SK-N-SH treated with all-trans-retinoic acid at 6 μM for 48 hours (cell line): ENCODE data around the gene PANX2.

Source experiments
- ATAC-seq: fragments of 200-7000 bp; cut with Tn5 transposase; 3 replicates; pipeline ENCODE4 v1.9.1; 2020; ENCODE audit warnings: mild to moderate bottlenecking, moderate library complexity
- ARNTL ChIP-seq: fragments of 450-650 bp; formaldehyde crosslinking; IDR thresholded peaks from 2 replicates; pipeline ENCODE4 v1.5.0; 2020; ENCODE audit warnings: low read depth, mild to moderate bottlenecking, moderate library complexity, borderline replicate concordance
- BACH2 ChIP-seq: fragments of 250-450 bp; sonication (Bioruptor Pico); IDR thresholded peaks from 2 replicates; pipeline ENCODE4 v1.9.0; 2021; ENCODE audit warnings: mild to moderate bottlenecking, borderline replicate concordance
- CREB5 ChIP-seq: fragments of 250-450 bp; sonication (Bioruptor Pico); IDR thresholded peaks from 2 replicates; pipeline ENCODE4 v1.5.1; 2020; ENCODE audit warnings: low read depth, mild to moderate bottlenecking, moderate library complexity
- CSRNP3 ChIP-seq: fragments of 250-450 bp; sonication (Bioruptor Pico); IDR thresholded peaks from 2 replicates; pipeline ENCODE4 v1.5.1; 2021; ENCODE audit warnings: mild to moderate bottlenecking, moderate library complexity
- ESRRG ChIP-seq: fragments of 250-450 bp; sonication (Bioruptor Pico); IDR thresholded peaks from 2 replicates; pipeline ENCODE4 v1.6.1; 2021; ENCODE audit warnings: mild to moderate bottlenecking
- ISL1 ChIP-seq: fragments of 250-450 bp; sonication (Bioruptor Pico); IDR thresholded peaks from 2 replicates; pipeline ENCODE4 v2.1.2; 2022; ENCODE audit warnings: mild to moderate bottlenecking, moderate library complexity
- OSR1 ChIP-seq: fragments of 250-450 bp; sonication (Bioruptor Pico); IDR thresholded peaks from 2 replicates; pipeline ENCODE4 v1.8.0; 2022; ENCODE audit warnings: moderate library complexity, mild to moderate bottlenecking, inconsistent platforms
- PATZ1 ChIP-seq: fragments of 250-450 bp; sonication (Bioruptor Pico); IDR thresholded peaks from 2 replicates; pipeline ENCODE4 v1.8.0; 2020; ENCODE audit warnings: mild to moderate bottlenecking, moderate library complexity, borderline replicate concordance
- POU6F1 ChIP-seq: fragments of 250-450 bp; sonication (Bioruptor Pico); IDR thresholded peaks from 2 replicates; pipeline ENCODE4 v1.8.0; 2021; ENCODE audit warnings: low read depth, mild to moderate bottlenecking, moderate library complexity, borderline replicate concordance
- PPARA ChIP-seq: fragments of 250-450 bp; sonication (Bioruptor Pico); IDR thresholded peaks from 2 replicates; pipeline ENCODE4 v1.5.0; 2020; ENCODE audit warnings: mild to moderate bottlenecking, borderline replicate concordance
- RARB ChIP-seq: fragments of 250-450 bp; sonication (Bioruptor Pico); IDR thresholded peaks from 2 replicates; pipeline ENCODE4 v1.8.0; 2021; ENCODE audit warnings: mild to moderate bottlenecking, moderate library complexity
- SNAI2 ChIP-seq: fragments of 250-450 bp; sonication (Bioruptor Pico); IDR thresholded peaks from 2 replicates; pipeline ENCODE4 v1.5.0; 2020; ENCODE audit warnings: mild to moderate bottlenecking, moderate library complexity
- TCF4 ChIP-seq: fragments of 250-450 bp; sonication (Bioruptor Pico); IDR thresholded peaks from 2 replicates; pipeline ENCODE4 v1.8.0; 2021; ENCODE audit warnings: mild to moderate bottlenecking, moderate library complexity, borderline replicate concordance
- TOX ChIP-seq: fragments of 250-450 bp; sonication (Bioruptor Pico); IDR thresholded peaks from 2 replicates; pipeline ENCODE4 v1.8.0; 2021; ENCODE audit warnings: mild to moderate bottlenecking, moderate library complexity, borderline replicate concordance
- TSHZ2 ChIP-seq: fragments of 250-450 bp; sonication (Bioruptor Pico); IDR thresholded peaks from 2 replicates; pipeline ENCODE4 v1.5.0; 2020; ENCODE audit warnings: mild to moderate bottlenecking, moderate library complexity
- ZC3H10 ChIP-seq: fragments of 250-450 bp; sonication (Bioruptor Pico); IDR thresholded peaks from 2 replicates; pipeline ENCODE4 v1.5.1; 2021; ENCODE audit warnings: mild to moderate bottlenecking, moderate library complexity
- ZFP3 ChIP-seq: fragments of 250-450 bp; sonication (Bioruptor Pico); IDR thresholded peaks from 2 replicates; pipeline ENCODE4 v1.5.0; 2020; ENCODE audit warnings: mild to moderate bottlenecking, moderate library complexity
- ZFP30 ChIP-seq: fragments of 450-650 bp; formaldehyde crosslinking; IDR thresholded peaks from 2 replicates; pipeline ENCODE4 v1.5.0; 2022; ENCODE audit warnings: mild to moderate bottlenecking, moderate library complexity
- ZNF565 ChIP-seq: fragments of 450-650 bp; formaldehyde crosslinking; conservative IDR thresholded peaks from 2 replicates; pipeline ENCODE4 v1.5.0; 2020; ENCODE audit warnings: low read depth, mild to moderate bottlenecking, moderate library complexity
- ZNF8 ChIP-seq: fragments of 450-650 bp; formaldehyde crosslinking; IDR thresholded peaks from 2 replicates; pipeline ENCODE4 v1.5.0; 2020; ENCODE audit warnings: mild to moderate bottlenecking, moderate library complexity

PANX2 gene

GRCh38 chr22:50216684-50217520 is 46.4 kb downstream of the PANX2 start:
- TF ChIP-seq CSRNP3 (CRISPR knock-in tag), result no peak
- TF ChIP-seq ISL1 (CRISPR knock-in tag), result no peak
- TF ChIP-seq TCF4 (CRISPR knock-in tag), result no peak
- no peak for TF ChIP-seq ZFP30
- TF ChIP-seq ZC3H10 (CRISPR knock-in tag), result no peak
- TF ChIP-seq PPARA (CRISPR knock-in tag), result no peak
- no peak for TF ChIP-seq PATZ1 (CRISPR knock-in tag)
- TF ChIP-seq ZNF8 (CRISPR knock-in tag), result no peak
- no peak for TF ChIP-seq ZNF565 (CRISPR knock-in tag)
- no peak for TF ChIP-seq BACH2 (CRISPR knock-in tag)
- TF ChIP-seq ARNTL, result no peak
- no peak for TF ChIP-seq ESRRG
- TF ChIP-seq OSR1 (CRISPR knock-in tag), result no peak
- no peak for TF ChIP-seq POU6F1
- TF ChIP-seq ZFP3 (CRISPR knock-in tag), result no peak
- no peak for TF ChIP-seq CREB5 (CRISPR knock-in tag)
- no peak for ATAC-seq

GRCh38 chr22:50217543-50218152 is 47.1 kb downstream of the PANX2 start:
- TF ChIP-seq ESRRG (no peak), PPARA (CRISPR knock-in tag) (no peak), RARB (no peak)

GRCh38 chr22:50218153-50218995 is 47.8 kb downstream of the PANX2 start:
- TF ChIP-seq TCF4 (CRISPR knock-in tag), result no peak
- TF ChIP-seq ZNF565 (CRISPR knock-in tag), result no peak
- TF ChIP-seq OSR1 (CRISPR knock-in tag), result no peak
- TF ChIP-seq SNAI2 (CRISPR knock-in tag), result no peak
- no peak for TF ChIP-seq ZFP3 (CRISPR knock-in tag)

More at GRCh38 chr22:50217543-50218152, 47.1 kb downstream of the PANX2 start:
- no peak for ATAC-seq

GRCh38 chr22:50218996-50219727 is 48.6 kb downstream of the PANX2 start:
- ATAC-seq, result peak; percentile 66
- TF ChIP-seq ZC3H10 (CRISPR knock-in tag), result no peak
- TF ChIP-seq ESRRG, result no peak
- no peak for TF ChIP-seq TOX (CRISPR knock-in tag)
- TF ChIP-seq CSRNP3 (CRISPR knock-in tag), result no peak
- TF ChIP-seq SNAI2 (CRISPR knock-in tag), result no peak
- TF ChIP-seq ZFP3 (CRISPR knock-in tag), result no peak
- TF ChIP-seq TSHZ2 (CRISPR knock-in tag), result no peak

More at GRCh38 chr22:50218153-50218995, 47.8 kb downstream of the PANX2 start:
- ATAC-seq, result peak; percentile 7
